Erythroblast (primary cell): ENCODE data around the gene RBM15.

Source experiments
- GATA1 ChIP-seq: IDR thresholded peaks from 2 replicates; pipeline ENCODE4 v1.6.1; 2011; ENCODE audit warnings: low read depth, mild to moderate bottlenecking, control low read depth, low read length, moderate library complexity
- POLR2A ChIP-seq: IDR thresholded peaks from 2 replicates; pipeline ENCODE4 v1.6.1; 2011; ENCODE audit warnings: mild to moderate bottlenecking, low read length

GRCh38 chr1:110328700-110329099 lies 10.5 kb upstream of the RBM15 start:
- TF ChIP-seq GATA1 (no peak), POLR2A (no peak)
